ENCODE results near the gene ARTN. TPM values are rescaled to one million over a fixed set of nuclear protein-coding genes. Genes with fewer than 3 reads are reported as not detected.

ARTN gene
- total RNA-seq, 2 donors from 2014 or later, result 1.2 TPM; not detected in 1

GRCh38 chr1:43912607-43913006, 21.0 kb upstream of the ARTN start:
- H3K9me3 Mint-ChIP-seq, result no peaks in the 10 kb centered on the region
- DNase-seq (ENCODE audit: low spot score), result no peak
- H3K27me3 Mint-ChIP-seq, result no peaks in the 10 kb centered on the region
- H3K36me3 Mint-ChIP-seq, result no peaks in the 10 kb centered on the region
- no peak overlapping the region for H3K4me3 Mint-ChIP-seq
- ATAC-seq, result no peak
- H3K27ac Mint-ChIP-seq, result no peak overlapping the region
- H3K4me1 Mint-ChIP-seq (ENCODE audit: low read depth in 2 of 2), result no peaks in the 10 kb centered on the region

GRCh38 chr1:43913051-43913501, 20.5 kb upstream of the ARTN start:
- Mint-ChIP-seq H3K4me3 (no peak overlapping the region), H3K9me3 (no peaks in the 10 kb centered on the region), H3K27me3 (no peaks in the 10 kb centered on the region), H3K4me1 (ENCODE audit: low read depth in 2 of 2) (no peaks in the 10 kb centered on the region), H3K36me3 (no peaks in the 10 kb centered on the region), H3K27ac (no peak overlapping the region)
- ATAC-seq (no peak), DNase-seq (ENCODE audit: low spot score) (no peak)

- no peaks in the 10 kb centered on the region for H3K36me3 Mint-ChIP-seq
- no peaks in the 10 kb centered on the region for H3K27me3 Mint-ChIP-seq
- no peak for ATAC-seq
- no peak for DNase-seq (ENCODE audit: low spot score)
- no peaks in the 10 kb centered on the region for H3K4me1 Mint-ChIP-seq (ENCODE audit: low read depth in 2 of 2)
- no peaks in the 10 kb centered on the region for H3K9me3 Mint-ChIP-seq
- H3K27ac Mint-ChIP-seq, result no peak overlapping the region
- H3K4me3 Mint-ChIP-seq, result no peak overlapping the region
These were observed 19.8 kb upstream of the ARTN start for GRCh38 chr1:43913666-43914360.

- Mint-ChIP-seq H3K4me1 (ENCODE audit: low read depth in 2 of 2) (peaks cover 0 to 5% of the 10 kb centered on the region in 2 donors), H3K9me3 (no peaks in the 10 kb centered on the region), H3K4me3 (no peak overlapping the region), H3K27me3 (no peaks in the 10 kb centered on the region), H3K36me3 (no peaks in the 10 kb centered on the region), H3K27ac (no peak overlapping the region)
- DNase-seq (ENCODE audit: low spot score) (no peak), ATAC-seq (peak in 1 of 2 donors; percentile 10)
These were observed 18.8 kb upstream of the ARTN start for GRCh38 chr1:43914576-43915525.

- no peaks in the 10 kb centered on the region for H3K27me3 Mint-ChIP-seq
- ATAC-seq (no peak), DNase-seq (ENCODE audit: low spot score) (peak; percentile 12)
- peaks cover 4 to 5% of the 10 kb centered on the region in 2 donors for H3K4me1 Mint-ChIP-seq (ENCODE audit: low read depth in 2 of 2)
- no peak overlapping the region for H3K4me3 Mint-ChIP-seq
- H3K27ac Mint-ChIP-seq, result no peak overlapping the region
- no peaks in the 10 kb centered on the region for H3K9me3 Mint-ChIP-seq
- no peaks in the 10 kb centered on the region for H3K36me3 Mint-ChIP-seq
These were observed 13.7 kb upstream of the ARTN start for GRCh38 chr1:43919906-43920305.

- no peaks in the 10 kb centered on the region for H3K27me3 Mint-ChIP-seq
- H3K27ac Mint-ChIP-seq, result no peak overlapping the region
- no peaks in the 10 kb centered on the region for H3K36me3 Mint-ChIP-seq
- H3K9me3 Mint-ChIP-seq, result no peaks in the 10 kb centered on the region
- DNase-seq (ENCODE audit: low spot score) (no peak), ATAC-seq (no peak)
- H3K4me1 Mint-ChIP-seq (ENCODE audit: low read depth in 2 of 2), result peaks cover 4 to 5% of the 10 kb centered on the region in 2 donors
- H3K4me3 Mint-ChIP-seq, result no peak overlapping the region
These were observed 12.6 kb upstream of the ARTN start for GRCh38 chr1:43921022-43921421.

- no peaks in the 10 kb centered on the region for H3K9me3 Mint-ChIP-seq
- DNase-seq (ENCODE audit: low spot score) (no peak), ATAC-seq (no peak)
- no peaks in the 10 kb centered on the region for H3K36me3 Mint-ChIP-seq
- H3K27me3 Mint-ChIP-seq, result no peaks in the 10 kb centered on the region
- no peak overlapping the region for H3K27ac Mint-ChIP-seq
- H3K4me1 Mint-ChIP-seq (ENCODE audit: low read depth in 2 of 2), result peaks cover under 1 to 4% of the 10 kb centered on the region in 2 donors
- H3K4me3 Mint-ChIP-seq, result no peak overlapping the region
These were observed 9.1 kb upstream of the ARTN start for GRCh38 chr1:43924516-43924915.

GRCh38 chr1:43925846-43926245, 7.8 kb upstream of the ARTN start:
- H3K4me1 Mint-ChIP-seq (ENCODE audit: low read depth in 2 of 2), result no peaks in the 10 kb centered on the region
- H3K36me3 Mint-ChIP-seq, result no peaks in the 10 kb centered on the region
- no peaks in the 10 kb centered on the region for H3K9me3 Mint-ChIP-seq
- no peak overlapping the region for H3K4me3 Mint-ChIP-seq
- H3K27me3 Mint-ChIP-seq, result no peaks in the 10 kb centered on the region
- H3K27ac Mint-ChIP-seq, result no peak overlapping the region
- ATAC-seq (no peak), DNase-seq (ENCODE audit: low spot score) (peak; percentile 23)

GRCh38 chr1:43930168-43930948, 3.2 kb upstream of the ARTN start:
- DNase-seq (ENCODE audit: low spot score) (peak; percentile 44), ATAC-seq (no peak)
- Mint-ChIP-seq H3K27me3 (peaks cover 9 to 14% of the 10 kb centered on the region in 2 donors), H3K27ac (no peak overlapping the region), H3K9me3 (no peaks in the 10 kb centered on the region), H3K4me3 (no peak overlapping the region), H3K36me3 (no peaks in the 10 kb centered on the region), H3K4me1 (ENCODE audit: low read depth in 2 of 2) (peaks cover 0 to 9% of the 10 kb centered on the region in 2 donors)

GRCh38 chr1:43930949-43931275, 2.7 kb upstream of the ARTN start:
- Mint-ChIP-seq H3K27me3 (peaks cover 9 to 17% of the 10 kb centered on the region in 2 donors), H3K27ac (no peak overlapping the region), H3K9me3 (no peaks in the 10 kb centered on the region), H3K4me1 (ENCODE audit: low read depth in 2 of 2) (peaks cover 0 to 12% of the 10 kb centered on the region in 2 donors), H3K36me3 (no peaks in the 10 kb centered on the region), H3K4me3 (no peak overlapping the region)
- ATAC-seq (no peak), DNase-seq (ENCODE audit: low spot score) (peak; percentile 25)

GRCh38 chr1:43931711-43932660, 1.6 kb upstream of the ARTN start:
- H3K36me3 Mint-ChIP-seq, result no peaks in the 10 kb centered on the region
- peaks cover 9 to 20% of the 10 kb centered on the region in 2 donors for H3K27me3 Mint-ChIP-seq
- H3K27ac Mint-ChIP-seq, result no peak overlapping the region
- H3K9me3 Mint-ChIP-seq, result no peaks in the 10 kb centered on the region
- no peak overlapping the region for H3K4me3 Mint-ChIP-seq
- ATAC-seq, result no peak
- H3K4me1 Mint-ChIP-seq (ENCODE audit: low read depth in 2 of 2), result peaks cover 0 to 15% of the 10 kb centered on the region in 2 donors
- peak; percentile 29 for DNase-seq (ENCODE audit: low spot score)

GRCh38 chr1:43932786-43933385, 715 bp upstream of the ARTN start:
- peaks cover 9 to 20% of the 10 kb centered on the region in 2 donors for H3K27me3 Mint-ChIP-seq
- H3K9me3 Mint-ChIP-seq, result no peaks in the 10 kb centered on the region
- ATAC-seq (no peak), DNase-seq (ENCODE audit: low spot score) (no peak)
- H3K4me1 Mint-ChIP-seq (ENCODE audit: low read depth in 2 of 2), result peaks cover 0 to 15% of the 10 kb centered on the region in 2 donors
- H3K36me3 Mint-ChIP-seq, result no peaks in the 10 kb centered on the region
- H3K27ac Mint-ChIP-seq, result no peak overlapping the region
- no peak overlapping the region for H3K4me3 Mint-ChIP-seq

All from natural killer cell treated with Interleukin-12 subunit alpha and Interleukin-12 subunit beta and Interleukin-15 and Interleukin-18, amount 100 ng/mL, for 72 hours (primary cell).